Prostate gland (tissue), 2 donors: ENCODE data around the gene ABHD17A.

Experiments used
- CTCF ChIP-seq, 4 experiments: fragments of 200-600 bp in 2 of 4; fragments of 450-650 bp in 2 of 4; sonication (generic) in 2 of 4; IDR thresholded peaks; 1 replicate in 3 of 4; 2 replicates in 1 of 4; pipeline ENCODE4 v1.5.1; 2016 to 2019; ENCODE audit warnings: antibody characterized with exemption in 4 of 4, mild to moderate bottlenecking in 2 of 4, moderate library complexity in 2 of 4
- POLR2A ChIP-seq: fragments of 450-650 bp; IDR thresholded peaks from one replicate; pipeline ENCODE4 v1.6.1; 2016; ENCODE audit warnings: antibody characterized with exemption, mild to moderate bottlenecking
- POLR2AphosphoS5 ChIP-seq: sonication (generic); formaldehyde crosslinking; IDR thresholded peaks from one replicate; pipeline ENCODE4 v1.6.1; 2017; ENCODE audit warnings: antibody characterized with exemption

- TF ChIP-seq CTCF (IDR thresholded peaks at IDR 0.05) (no peak), POLR2A (no peak), POLR2AphosphoS5 (no peak)
Observed at GRCh38 chr19:1850809-1851653, 34.3 kb downstream of the ABHD17A start.
